ENCODE data around the gene NME3.

Gene NME3

DNA sequence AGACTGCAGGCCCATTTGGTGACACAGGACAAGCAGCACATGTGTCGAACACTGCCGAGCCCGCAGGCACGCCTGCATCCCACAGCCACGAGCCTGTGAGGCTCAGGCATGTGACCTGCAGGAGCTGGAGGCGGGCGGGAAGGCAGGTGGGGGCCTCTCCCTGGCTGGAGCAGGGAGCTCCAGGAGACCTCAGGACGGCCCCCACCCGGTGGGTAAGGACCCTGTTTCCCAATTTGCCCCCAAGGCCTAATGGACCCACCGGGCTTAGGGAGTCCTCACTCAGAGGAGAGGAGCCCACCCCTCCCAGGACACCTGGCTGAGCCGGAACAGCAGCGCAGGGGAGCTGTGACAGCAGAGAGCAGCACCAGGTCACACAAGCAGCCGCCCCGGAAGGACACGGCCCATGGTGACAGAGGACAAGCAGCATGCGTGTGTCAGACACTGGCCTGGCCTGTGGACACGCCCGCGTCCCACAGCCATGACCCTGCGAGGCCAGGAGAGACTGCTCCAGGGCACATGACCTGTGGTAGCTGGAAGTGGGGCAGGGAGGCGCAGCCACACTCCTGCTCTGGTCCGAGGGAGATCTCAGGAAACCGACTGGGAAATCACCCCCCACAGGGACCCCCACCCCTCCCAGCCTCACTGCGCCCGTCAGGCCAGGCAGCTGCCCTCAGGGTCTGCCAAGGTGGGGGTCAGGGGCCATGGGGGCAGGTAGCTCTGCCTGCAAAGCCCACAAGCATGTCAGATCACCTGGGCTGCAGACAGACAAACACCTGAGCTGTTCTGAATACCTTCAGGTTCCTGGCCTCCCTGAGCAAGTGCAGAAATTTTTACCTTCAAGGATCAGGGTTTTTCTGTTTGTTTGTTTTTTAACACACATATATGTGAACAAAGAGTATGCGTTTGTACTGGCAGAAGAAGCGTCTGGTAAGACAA, 8.7 kb upstream of the NME3 start:
- DNase-seq = no peak

GRCh38 chr16:1779234-1779701, 7.9 kb upstream of the NME3 start:
- DNase-seq = no peak

GRCh38 chr16:1778200-1779179, 7.1 kb upstream of the NME3 start:
- no peak for DNase-seq

DNA sequence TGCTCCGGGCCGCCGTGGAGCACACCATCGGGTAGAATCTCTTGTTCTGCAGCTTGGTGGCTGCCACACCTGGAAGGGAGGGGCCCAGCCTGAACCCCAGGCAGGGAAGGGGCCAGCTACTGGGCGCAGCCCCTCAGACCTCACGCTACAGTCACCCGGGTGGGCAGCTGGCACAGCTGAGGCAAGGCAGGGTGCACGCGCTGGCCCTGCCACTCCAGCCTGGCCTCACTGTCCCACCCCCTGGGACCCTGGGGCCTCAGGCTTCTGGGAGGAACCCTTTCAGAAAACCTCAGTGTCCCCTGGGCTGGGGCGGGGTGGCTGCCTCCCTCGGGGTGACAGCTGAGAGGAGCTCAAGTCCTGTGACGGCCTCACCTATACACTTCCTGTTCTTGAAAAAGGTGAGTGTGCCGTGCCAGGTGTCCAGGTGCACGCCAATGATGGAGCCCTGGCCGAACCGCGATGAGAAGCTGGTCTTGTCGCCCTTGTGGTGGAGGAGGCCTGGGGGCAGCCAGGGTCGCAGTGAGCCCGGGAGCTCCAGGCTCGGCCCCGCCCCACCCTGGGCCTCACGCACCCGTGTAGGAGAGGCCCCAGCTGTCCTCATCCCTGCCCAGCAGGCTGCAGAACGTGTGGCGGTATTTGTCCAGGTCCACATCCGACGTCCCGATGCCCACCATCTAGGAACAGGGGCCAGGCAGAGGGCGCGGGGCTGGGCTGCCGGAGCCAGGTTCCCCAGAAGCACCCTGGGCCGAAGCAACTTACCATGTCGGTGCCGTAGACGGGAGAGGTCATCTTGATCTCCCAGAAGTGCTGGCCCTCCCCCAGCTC, 6.2 kb upstream of the NME3 start:
- DNase-seq = no peak

DNA sequence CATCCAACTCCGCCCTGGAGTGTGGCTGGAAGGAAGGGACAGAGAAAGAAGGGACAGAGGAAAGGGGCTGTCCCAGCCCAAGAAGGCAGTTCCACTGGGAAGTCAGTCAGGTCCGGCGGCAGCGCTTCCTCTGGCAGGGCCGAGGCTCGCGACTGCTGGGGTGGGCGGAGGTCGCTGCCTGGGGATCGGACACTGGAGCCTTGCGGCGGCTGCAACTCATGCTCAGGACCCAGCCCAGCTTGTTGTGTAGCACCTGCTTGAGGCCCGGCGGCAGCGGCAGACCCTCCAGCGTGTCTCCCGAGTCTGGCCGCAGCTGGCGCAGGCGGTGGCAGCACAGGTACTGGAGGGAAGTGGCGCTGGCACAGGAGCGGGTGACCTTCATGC, 5.6 kb upstream of the NME3 start:
- DNase-seq = no peak

DNA sequence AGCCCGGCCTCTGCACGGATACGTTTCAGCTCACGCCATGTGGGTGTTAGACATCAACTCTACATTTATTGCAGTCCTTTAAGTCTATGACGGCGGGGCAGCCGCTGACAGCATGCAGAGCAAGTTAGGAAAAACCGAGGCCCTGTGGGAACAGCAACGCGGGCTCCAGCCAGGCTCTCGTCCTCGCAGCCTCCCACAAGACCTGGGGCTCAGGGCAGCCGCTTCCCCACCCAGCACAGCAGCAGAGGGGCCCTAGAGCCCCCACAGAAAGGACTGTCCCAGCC, 5.3 kb upstream of the NME3 start:
- no peak for DNase-seq

DNA sequence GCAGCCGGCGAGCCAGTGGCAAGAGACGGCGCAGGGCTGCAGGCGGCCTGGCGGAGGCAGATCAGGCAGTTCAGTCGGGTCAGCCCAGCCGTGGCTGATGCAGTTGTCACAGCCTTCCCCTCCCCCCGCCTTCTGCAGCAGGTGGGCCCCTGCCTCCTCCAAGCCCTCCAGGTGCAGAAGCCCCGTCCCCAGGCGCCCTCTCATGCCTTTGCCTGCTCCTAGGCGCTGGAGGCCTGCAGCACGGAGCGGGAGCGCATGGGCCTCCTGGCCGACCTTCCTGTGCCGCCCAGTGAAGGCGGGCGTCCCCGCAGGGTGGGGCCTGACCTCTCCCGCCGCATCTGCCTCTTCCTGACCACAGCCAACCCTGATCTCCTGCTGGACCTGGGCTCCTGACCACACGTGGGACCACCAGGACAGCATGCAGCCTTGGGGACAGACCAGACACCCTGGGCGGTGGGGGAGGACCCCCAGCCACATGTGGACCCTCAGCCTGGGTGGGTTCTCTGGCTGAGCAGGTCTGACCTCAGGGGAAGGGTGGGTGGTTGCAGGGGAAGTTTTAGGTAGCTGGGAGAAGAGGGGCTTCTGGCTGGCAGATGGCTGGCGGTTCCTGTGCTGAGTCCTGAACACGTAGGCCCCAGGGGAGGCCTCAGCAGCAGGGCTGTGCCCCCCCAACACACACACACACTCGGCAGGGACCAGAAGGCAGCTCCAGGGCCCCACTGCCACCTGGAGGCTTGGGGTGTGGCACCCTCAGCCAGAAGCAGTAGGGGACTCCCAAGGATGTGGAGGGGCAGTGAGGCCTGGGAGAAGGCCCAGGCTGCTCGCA, 4.7 kb upstream of the NME3 start:
- DNase-seq = no peak

- DNase-seq = no peak
Observed at GRCh38 chr16:1775006-1775845, 3.9 kb upstream of the NME3 start.

GRCh38 chr16:1774448-1774780, 3.1 kb upstream of the NME3 start:
- DNase-seq = no peak

DNA sequence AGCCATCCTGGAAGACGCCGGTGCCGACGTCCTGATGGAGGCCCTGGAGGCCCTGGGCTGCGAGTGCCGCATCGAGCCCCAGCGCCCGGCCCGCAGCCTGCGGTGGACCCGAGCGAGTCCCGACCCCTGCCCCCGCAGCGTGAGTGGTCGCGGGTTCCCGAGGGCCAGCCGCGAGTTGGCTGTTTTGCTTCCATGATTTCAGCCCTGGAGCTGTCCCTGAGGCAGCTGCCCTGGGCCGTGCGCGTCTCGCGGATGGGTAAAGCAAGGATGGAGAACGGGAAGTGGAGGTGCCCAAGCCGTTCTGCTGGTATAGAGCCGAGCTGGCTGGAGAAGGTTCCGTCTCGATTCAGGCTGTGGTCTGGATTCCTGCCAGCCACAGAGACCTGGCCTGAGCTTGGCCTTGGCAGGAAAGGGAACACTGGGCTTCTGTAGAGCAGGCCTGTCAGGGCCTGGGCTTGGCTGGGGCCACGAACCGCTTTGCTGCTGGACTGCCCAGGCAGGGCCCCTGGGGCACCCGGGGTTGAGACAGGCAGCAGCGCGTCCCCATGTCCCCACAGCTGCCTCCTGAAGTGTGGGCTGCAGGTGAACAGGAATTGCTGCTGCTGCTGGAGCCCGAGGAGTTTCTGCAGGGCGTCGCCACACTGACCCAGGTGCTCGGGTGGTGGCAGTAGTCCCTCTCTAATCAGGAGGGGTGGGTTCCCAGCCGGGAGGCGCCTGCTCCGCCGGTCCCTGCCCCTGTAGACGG, 2.5 kb upstream of the NME3 start:
- DNase-seq = no peak

DNA sequence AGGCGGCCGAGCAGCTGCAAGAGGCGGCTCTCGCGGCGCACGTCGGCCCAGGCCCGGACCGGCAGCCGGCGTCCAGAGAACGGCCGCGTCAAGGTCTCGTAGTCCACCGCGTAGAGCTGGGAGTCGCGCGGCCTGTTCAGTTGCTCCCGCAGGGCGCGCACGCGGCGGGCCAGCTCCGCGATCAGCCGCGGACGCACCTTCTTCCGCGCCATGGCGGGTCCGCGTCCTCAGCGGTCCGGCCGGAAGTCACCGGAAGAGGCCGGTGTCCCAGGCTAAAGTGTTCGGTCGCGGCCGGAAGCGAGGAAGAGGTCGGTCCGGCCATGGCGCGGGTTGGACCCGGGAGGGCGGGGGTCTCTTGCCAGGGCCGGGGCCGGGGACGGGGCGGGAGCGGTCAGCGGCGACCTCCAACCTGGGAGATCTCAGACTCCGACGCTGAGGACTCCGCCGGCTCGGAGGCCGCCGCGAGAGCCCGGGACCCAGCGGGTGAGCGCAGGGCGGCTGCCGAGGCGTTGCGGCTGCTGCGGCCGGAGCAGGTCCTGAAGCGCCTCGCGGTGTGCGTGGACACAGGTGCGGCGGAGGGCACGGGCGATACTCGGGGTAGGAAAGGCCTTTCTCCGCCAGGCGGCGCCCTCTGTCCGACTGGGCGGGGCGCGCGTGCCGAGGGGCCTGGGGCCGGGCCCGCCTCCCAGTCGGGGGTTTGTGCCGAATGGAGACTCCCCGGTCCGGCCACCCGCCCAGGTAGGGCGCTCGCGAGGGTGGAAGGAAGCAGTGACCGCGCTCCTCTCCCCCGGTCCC, 1.8 kb upstream of the NME3 start, which contains the start of gene MRPS34:
Gene MRPS34, minus strand, starts transcription at position 227 of the 795 bp plus-strand sequence. Its CDS starts 15 bp downstream, at position 212.
- DNase-seq = peak; percentile 51 to 71 (median 56)

DNA sequence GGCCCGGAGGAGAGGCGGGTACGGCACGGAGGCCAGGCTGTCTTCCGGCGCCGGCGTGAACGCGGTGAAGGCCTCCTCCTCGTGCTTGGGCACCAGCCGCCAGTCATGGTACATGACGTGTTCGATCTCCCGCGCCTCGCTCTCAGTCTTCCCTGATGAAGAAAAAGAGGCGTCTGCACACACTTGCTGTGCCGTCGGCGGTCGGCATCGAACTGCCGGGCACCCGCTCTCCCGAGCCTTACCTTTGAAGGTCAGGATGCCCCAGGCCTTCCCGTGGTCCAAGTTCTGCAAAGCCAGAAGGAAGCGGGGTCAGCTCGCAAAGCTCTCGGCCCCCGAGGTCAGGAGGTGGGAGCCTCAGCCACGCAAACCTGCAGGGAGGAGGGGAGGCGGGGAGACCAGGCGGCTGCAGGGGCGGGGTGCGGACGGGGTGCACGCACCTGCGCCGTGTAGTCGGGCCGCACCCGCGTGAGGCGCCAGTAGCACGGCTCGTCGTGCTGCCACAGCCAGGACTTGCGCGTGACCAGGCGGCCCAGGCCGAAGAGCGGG, 1.1 kb upstream of the NME3 start, which contains the start of gene EME2:
Gene EME2, plus strand, starts transcription at position 449 of the 546 bp plus-strand sequence. CDS start 418 bp downstream, outside the sequence.
- peak in 2 of 4 experiments; percentile 45 to 47 for DNase-seq

DNA sequence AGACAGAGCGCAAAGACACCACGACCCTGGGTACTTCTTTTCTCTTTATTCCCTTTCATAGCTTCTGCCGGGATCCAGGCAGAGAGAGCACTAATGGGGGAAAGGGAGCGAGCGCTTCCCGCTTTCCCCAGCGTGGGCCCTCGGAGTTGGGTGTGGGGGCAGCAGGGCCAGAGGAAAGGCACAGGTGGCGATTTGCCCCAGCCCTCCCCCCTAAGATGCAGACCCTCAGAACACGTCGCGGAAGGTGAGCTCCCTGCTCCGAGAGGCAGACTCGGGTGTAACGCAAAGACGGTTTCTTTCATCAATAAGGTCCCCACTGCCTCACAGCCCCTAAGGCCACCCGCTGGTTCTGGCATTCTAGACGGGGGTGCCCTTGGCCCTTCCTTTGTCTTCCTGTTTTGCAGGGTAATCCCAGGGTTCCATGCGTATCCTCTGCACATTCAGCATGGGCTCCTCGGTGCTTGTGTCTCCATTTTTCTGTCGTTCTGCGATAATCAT, 570 bp upstream of the NME3 start:
- no peak for DNase-seq

DNA sequence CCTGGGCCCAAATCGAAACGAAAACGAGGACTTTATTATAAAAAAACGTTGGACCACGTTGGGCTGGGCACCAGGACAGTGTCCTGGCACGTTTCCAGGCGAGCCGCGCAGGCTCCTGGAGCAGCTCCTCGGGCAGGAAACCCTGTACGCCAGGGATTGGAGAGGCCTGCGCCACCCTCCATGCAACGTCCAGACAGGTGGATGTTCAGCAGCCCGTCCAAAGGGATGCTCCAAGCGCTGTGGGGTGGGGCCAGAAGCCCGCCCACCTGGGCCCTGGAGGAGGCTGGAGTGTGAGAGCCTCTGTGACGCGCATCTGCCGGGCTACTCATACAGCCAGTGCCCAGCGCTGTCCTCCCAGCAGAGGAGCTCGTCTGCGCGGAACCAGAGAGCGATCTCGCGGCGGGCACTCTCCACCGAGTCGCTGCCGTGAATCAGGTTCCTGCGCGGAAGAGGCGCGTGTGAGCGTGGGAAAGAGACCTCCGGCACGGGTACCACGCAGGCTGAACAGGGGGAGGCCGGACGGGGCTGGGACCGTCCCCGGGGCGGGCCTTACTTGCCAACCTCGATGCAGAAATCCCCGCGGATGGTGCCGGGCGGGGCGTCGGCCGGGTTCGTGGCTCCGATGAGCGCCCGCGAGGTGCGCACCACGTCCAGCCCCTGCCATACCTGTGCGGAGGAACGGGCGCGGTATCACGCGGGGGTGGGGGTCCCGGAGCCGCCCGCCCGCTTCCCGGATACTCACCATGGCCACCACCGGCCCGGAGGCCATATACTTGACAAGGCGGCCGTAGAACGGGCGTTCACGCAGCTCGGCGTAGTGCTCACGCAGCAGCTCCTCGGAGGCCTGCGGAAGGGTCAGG, 785 bp downstream of the NME3 start:
- peak in 1 of 4 experiments; percentile 27 for DNase-seq

GRCh38 chr16:1769402-1770300, 1.7 kb downstream of the NME3 start:
- no peak for DNase-seq

- DNase-seq = no peak
Observed at GRCh38 chr16:1768767-1769401, 2.5 kb downstream of the NME3 start.

All from activated naive CD4-positive, alpha-beta T cell (primary cell).